Progenitor cell of endocrine pancreas (in vitro differentiated cells): ENCODE measurements around the gene YJEFN3. TPM values are rescaled to one million over a fixed set of nuclear protein-coding genes. Genes with fewer than 3 reads are reported as not detected.

Experiments
- DNase-seq: peaks from one replicate; pipeline ENCODE4 v3.0.0; 2021; ENCODE audit warnings: low spot score; ENCODE audit not compliant: unreplicated experiment
- H3K27ac Mint-ChIP-seq: 2 replicates; pipeline ENCODE4 v1.8.0; 2021; ENCODE audit warnings: mild to moderate bottlenecking, moderate library complexity, mixed read lengths
- H3K27me3 Mint-ChIP-seq: 2 replicates; pipeline ENCODE4 v1.8.0; 2021; ENCODE audit warnings: mixed read lengths
- H3K36me3 Mint-ChIP-seq: 2 replicates; pipeline ENCODE4 v1.8.0; 2022; ENCODE audit warnings: mixed read lengths; ENCODE audit not compliant: insufficient read depth
- H3K4me1 Mint-ChIP-seq: 2 replicates; pipeline ENCODE4 v1.8.0; 2021; ENCODE audit warnings: low read depth, mixed read lengths
- H3K4me3 Mint-ChIP-seq: 2 replicates; pipeline ENCODE4 v1.8.0; 2021; ENCODE audit warnings: low read depth, mild to moderate bottlenecking, moderate library complexity, mixed read lengths
- H3K9me3 Mint-ChIP-seq: 2 replicates; pipeline ENCODE4 v1.8.0; 2021; ENCODE audit warnings: low read depth, mixed read lengths
- CTCF ChIP-seq: fragments of 200-600 bp; sonication (generic); IDR thresholded peaks from one replicate; pipeline ENCODE4 v1.5.0; 2021; ENCODE audit warnings: antibody characterized with exemption, mild to moderate bottlenecking; ENCODE audit not compliant: unreplicated experiment
- total RNA-seq: library from RNA; stranded (reverse); gene quantifications from 2 replicates; pipeline ENCODE4 v1.2.1, GENCODE V29; 2021

YJEFN3 gene
- total RNA-seq, 1 donor from 2014 or later: 27.6 TPM

GRCh38 chr19:19558055-19558454 is 29.3 kb downstream of the YJEFN3 start:
- H3K27ac Mint-ChIP-seq: no peak overlapping the region
- H3K27me3 Mint-ChIP-seq: no peaks in the 10 kb centered on the region
- H3K4me1 Mint-ChIP-seq: no peaks in the 10 kb centered on the region
- DNase-seq: no peak
- peaks cover 2% of the 10 kb centered on the region for H3K36me3 Mint-ChIP-seq
- no peak overlapping the region for H3K4me3 Mint-ChIP-seq
- H3K9me3 Mint-ChIP-seq: no peaks in the 10 kb centered on the region
- no peak for TF ChIP-seq CTCF

- Mint-ChIP-seq H3K27ac (no peak overlapping the region), H3K4me3 (no peak overlapping the region), H3K4me1 (no peaks in the 10 kb centered on the region), H3K36me3 (peaks cover 2% of the 10 kb centered on the region), H3K27me3 (no peaks in the 10 kb centered on the region), H3K9me3 (no peaks in the 10 kb centered on the region)
- DNase-seq: no peak
- no peak for TF ChIP-seq CTCF
Observed at GRCh38 chr19:19558636-19559035, 29.9 kb downstream of the YJEFN3 start.

GRCh38 chr19:19559931-19560330 is 31.2 kb downstream of the YJEFN3 start:
- Mint-ChIP-seq H3K4me1 (no peaks in the 10 kb centered on the region), H3K27ac (no peak overlapping the region), H3K4me3 (no peak overlapping the region), H3K9me3 (no peaks in the 10 kb centered on the region), H3K36me3 (peaks cover 4% of the 10 kb centered on the region), H3K27me3 (no peaks in the 10 kb centered on the region)
- DNase-seq: no peak
- TF ChIP-seq CTCF: no peak

- no peak for TF ChIP-seq CTCF
- no peaks in the 10 kb centered on the region for H3K27me3 Mint-ChIP-seq
- no peaks in the 10 kb centered on the region for H3K4me1 Mint-ChIP-seq
- no peak for DNase-seq
- no peak overlapping the region for H3K4me3 Mint-ChIP-seq
- no peaks in the 10 kb centered on the region for H3K9me3 Mint-ChIP-seq
- no peak overlapping the region for H3K27ac Mint-ChIP-seq
- H3K36me3 Mint-ChIP-seq: peaks cover 4% of the 10 kb centered on the region
Observed at GRCh38 chr19:19561946-19562664, 33.4 kb downstream of the YJEFN3 start.

- no peak overlapping the region for H3K27ac Mint-ChIP-seq
- H3K9me3 Mint-ChIP-seq: no peaks in the 10 kb centered on the region
- H3K36me3 Mint-ChIP-seq: peaks cover 4% of the 10 kb centered on the region
- no peaks in the 10 kb centered on the region for H3K4me1 Mint-ChIP-seq
- no peak for TF ChIP-seq CTCF
- no peak overlapping the region for H3K4me3 Mint-ChIP-seq
- no peaks in the 10 kb centered on the region for H3K27me3 Mint-ChIP-seq
- no peak for DNase-seq
Observed at GRCh38 chr19:19562665-19563347, 34.1 kb downstream of the YJEFN3 start.
